Ascending aorta (tissue), 2 donors: ENCODE measurements around the gene TSNAXIP1. TPM values are rescaled to one million over a fixed set of nuclear protein-coding genes. Genes with fewer than 3 reads are reported as not detected.
A peak's percentile ranks its signal among the peaks of the same experiment; 100 is the strongest.

ENCODE experiments used
- DNase-seq, 2 donors: peaks; one replicate each; pipeline ENCODE4 v3.0.0-alpha.2; 2019; ENCODE audit warnings: low spot score in 2 of 2
- H3K27ac ChIP-seq, 2 donors: fragments of 200-600 bp; sonication (generic); one replicate each; pipeline ENCODE4 v1.5.1; 2016 to 2017; ENCODE audit warnings: mild to moderate bottlenecking in 1 of 2
- H3K27me3 ChIP-seq: fragments of 200-600 bp; sonication (generic); one replicate; pipeline ENCODE4 v1.5.1; 2017
- H3K36me3 ChIP-seq, 2 donors: fragments of 200-600 bp; sonication (generic); one replicate each; pipeline ENCODE4 v1.5.1; 2016
- H3K4me1 ChIP-seq, 2 donors: fragments of 200-600 bp; sonication (generic); one replicate each; pipeline ENCODE4 v1.5.1; 2016 to 2017; ENCODE audit warnings: mild to moderate bottlenecking in 1 of 2
- H3K4me3 ChIP-seq, 2 donors: fragments of 200-600 bp; sonication (generic); one replicate each; pipeline ENCODE4 v1.5.1; 2016 to 2017; ENCODE audit warnings: mild to moderate bottlenecking in 1 of 2
- H3K9me3 ChIP-seq, 2 donors: fragments of 200-600 bp; sonication (generic); one replicate each; pipeline ENCODE4 v1.5.1; 2016
- intact Hi-C: fragments of 100-400 bp; cut with DNase I; formaldehyde crosslinking; loops from one replicate; pipeline ENCODE4 v1.15.1; 2023
- total RNA-seq: library from RNA; depleted of rRNA; stranded (reverse); fragments of >200 nt; gene quantifications from one replicate; pipeline ENCODE4 v1.1.0, GENCODE V29; 2016
- TF ChIP-seq, protein P1 (sequence below), 3 experiments: fragments of 200-600 bp in 2 of 3; fragments of 450-650 bp in 1 of 3; sonication (generic) in 2 of 3; IDR thresholded peaks; one replicate each; pipeline ENCODE4 v1.5.1; 2016 to 2019; ENCODE audit warnings: antibody characterized with exemption in 3 of 3, mild to moderate bottlenecking in 1 of 3, moderate library complexity in 1 of 3

Gene TSNAXIP1
- total RNA-seq, 1 donor from 2014 or later: 5.4 TPM

DNA sequence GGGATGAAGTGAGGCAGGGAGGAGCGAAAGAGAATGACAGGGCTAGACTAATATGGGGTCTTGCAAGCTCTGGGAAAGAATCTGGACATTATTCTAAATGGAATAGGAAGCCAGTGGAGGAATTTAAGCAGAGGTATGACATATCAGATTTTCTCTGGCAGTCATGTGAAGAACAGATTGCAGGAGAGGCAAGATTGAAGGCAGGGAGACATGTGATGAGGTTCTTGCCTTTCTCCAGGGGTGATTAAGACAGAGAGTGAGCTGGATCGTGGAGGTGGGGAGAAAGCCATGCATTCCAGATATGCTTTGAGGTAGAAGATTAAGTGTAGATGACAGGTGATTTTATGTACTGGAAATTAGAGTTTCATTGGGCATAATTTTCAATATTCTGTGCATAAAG, 31.1 kb downstream of the TSNAXIP1 start:
- Histone ChIP-seq H3K9me3 (no peaks in the 10 kb centered on the region), H3K36me3 (no peaks in the 10 kb centered on the region), H3K4me1 (peaks cover 3 to 12% of the 10 kb centered on the region in 2 donors), H3K27me3 (no peaks in the 10 kb centered on the region), H3K27ac (no peak overlapping the region), H3K4me3 (no peak overlapping the region)
- TF ChIP-seq, protein P1, sequence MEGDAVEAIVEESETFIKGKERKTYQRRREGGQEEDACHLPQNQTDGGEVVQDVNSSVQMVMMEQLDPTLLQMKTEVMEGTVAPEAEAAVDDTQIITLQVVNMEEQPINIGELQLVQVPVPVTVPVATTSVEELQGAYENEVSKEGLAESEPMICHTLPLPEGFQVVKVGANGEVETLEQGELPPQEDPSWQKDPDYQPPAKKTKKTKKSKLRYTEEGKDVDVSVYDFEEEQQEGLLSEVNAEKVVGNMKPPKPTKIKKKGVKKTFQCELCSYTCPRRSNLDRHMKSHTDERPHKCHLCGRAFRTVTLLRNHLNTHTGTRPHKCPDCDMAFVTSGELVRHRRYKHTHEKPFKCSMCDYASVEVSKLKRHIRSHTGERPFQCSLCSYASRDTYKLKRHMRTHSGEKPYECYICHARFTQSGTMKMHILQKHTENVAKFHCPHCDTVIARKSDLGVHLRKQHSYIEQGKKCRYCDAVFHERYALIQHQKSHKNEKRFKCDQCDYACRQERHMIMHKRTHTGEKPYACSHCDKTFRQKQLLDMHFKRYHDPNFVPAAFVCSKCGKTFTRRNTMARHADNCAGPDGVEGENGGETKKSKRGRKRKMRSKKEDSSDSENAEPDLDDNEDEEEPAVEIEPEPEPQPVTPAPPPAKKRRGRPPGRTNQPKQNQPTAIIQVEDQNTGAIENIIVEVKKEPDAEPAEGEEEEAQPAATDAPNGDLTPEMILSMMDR (IDR thresholded peaks at IDR 0.05): no peak
- no peak for DNase-seq
- intact Hi-C loops: no loop called here

DNA sequence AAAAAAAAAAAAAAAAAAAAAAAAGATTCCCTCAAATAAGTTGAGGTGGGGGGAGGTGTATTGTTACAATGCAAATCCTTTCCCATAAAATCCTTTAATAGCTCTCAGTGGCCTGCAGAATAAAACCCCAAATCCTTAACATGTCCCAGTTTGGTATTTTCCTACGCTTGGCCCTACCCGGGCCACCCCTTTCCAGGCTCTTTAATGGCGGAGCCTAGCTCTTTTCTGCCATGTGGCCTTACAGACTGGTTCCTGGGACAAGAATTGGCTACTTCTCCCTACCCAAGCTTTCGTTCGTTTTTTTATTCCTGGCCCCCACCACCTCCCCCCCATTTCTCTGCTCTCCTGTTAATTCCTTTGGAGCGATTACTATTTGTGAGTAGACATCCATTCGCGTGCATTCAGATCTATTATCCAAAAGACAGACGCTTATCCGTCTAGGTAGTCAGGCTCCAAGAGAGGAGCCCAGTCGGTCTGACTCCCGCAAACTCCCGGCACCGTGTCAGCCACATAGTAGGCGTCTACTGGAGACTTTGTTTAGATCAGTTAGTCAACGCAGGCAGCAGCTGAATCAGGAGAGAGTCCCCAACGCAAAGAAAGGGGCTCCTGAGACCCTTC, 34.6 kb downstream of the TSNAXIP1 start:
- Histone ChIP-seq H3K36me3 (no peaks in the 10 kb centered on the region), H3K4me3 (peak overlapping the region; percentile 86 to 96), H3K9me3 (no peaks in the 10 kb centered on the region), H3K27ac (peak overlapping the region; percentile 98 to 100), H3K27me3 (no peaks in the 10 kb centered on the region), H3K4me1 (peaks cover 30 to 31% of the 10 kb centered on the region in 2 donors)
- TF ChIP-seq, protein P1 (IDR thresholded peaks at IDR 0.05): no peak
- no peak for DNase-seq
- intact Hi-C loops: loop anchor here (10.0 kb wide), 2 partner anchors 597 to 1493 kb away; partner anchors contain the start of genes COG8, FHOD1, NIP7 and PDF

DNA sequence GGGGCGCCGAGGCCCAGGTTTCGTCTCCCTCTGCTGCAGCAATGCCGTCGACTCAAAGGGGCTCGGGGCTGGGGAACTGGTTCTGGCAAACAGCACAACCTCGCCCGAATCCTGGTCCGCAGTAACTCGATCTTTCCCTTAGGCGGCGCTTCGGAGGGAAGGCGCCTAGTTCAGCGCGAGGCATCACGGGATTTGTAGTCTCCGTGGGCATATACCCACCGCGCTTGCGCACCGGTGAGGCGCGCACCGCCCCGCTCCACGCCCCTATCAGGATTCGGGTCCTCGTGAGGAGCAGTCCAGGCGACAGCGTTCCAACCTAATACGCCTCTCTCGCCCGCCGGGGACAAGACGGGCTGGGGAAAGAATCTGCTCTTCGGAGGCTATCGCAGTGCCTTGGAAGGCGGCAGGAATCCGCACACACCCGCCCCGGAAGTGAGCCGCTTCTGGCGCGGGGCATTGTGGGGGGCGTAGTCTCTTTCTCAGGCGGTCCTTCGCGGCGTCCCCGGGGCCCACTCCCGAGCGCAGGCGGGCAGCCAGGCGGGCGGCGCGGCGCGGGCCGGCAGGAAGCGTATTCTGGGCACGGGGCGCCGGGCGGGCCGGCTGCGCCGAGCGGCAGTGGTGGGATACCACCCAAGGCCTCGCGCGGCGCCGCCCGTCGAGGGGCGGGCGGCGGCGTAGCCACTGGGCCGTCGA, 35.3 kb downstream of the TSNAXIP1 start, which contains the start of gene THAP11:
Gene THAP11, plus strand, starts transcription at position 505 of the 693 bp plus-strand sequence. CDS start 235 bp downstream, outside the sequence.
- H3K27ac ChIP-seq: peak within 1 kb of the TSS; percentile 98 to 100
- peak; percentile 67 to 97 for DNase-seq
- H3K36me3 ChIP-seq: no peaks in the 10 kb centered on the region
- H3K9me3 ChIP-seq: no peaks in the 10 kb centered on the region
- peak within 1 kb of the TSS; percentile 86 to 96 for H3K4me3 ChIP-seq
- peaks cover 30 to 31% of the 10 kb centered on the region in 2 donors for H3K4me1 ChIP-seq
- TF ChIP-seq, protein P1 (IDR thresholded peaks at IDR 0.05): peak; percentile 88 to 94 (median 93)
- intact Hi-C loops: loop anchor here (1.0 to 10.0 kb wide), 4 partner anchors 21 to 1493 kb away; partner anchors contain the start of genes COG8, FHOD1, NIP7 and PDF
- no peaks in the 10 kb centered on the region for H3K27me3 ChIP-seq

DNA sequence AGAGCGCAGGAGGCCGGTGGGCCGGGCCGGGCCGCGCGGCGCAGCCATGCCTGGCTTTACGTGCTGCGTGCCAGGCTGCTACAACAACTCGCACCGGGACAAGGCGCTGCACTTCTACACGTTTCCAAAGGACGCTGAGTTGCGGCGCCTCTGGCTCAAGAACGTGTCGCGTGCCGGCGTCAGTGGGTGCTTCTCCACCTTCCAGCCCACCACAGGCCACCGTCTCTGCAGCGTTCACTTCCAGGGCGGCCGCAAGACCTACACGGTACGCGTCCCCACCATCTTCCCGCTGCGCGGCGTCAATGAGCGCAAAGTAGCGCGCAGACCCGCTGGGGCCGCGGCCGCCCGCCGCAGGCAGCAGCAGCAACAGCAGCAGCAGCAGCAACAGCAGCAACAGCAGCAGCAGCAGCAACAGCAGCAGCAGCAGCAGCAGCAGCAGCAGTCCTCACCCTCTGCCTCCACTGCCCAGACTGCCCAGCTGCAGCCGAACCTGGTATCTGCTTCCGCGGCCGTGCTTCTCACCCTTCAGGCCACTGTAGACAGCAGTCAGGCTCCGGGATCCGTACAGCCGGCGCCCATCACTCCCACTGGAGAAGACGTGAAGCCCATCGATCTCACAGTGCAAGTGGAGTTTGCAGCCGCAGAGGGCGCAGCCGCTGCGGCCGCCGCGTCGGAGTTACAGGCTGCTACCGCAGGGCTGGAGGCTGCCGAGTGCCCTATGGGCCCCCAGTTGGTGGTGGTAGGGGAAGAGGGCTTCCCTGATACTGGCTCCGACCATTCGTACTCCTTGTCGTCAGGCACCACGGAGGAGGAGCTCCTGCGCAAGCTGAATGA, 36.0 kb downstream of the TSNAXIP1 start:
- TF ChIP-seq, protein P1 (IDR thresholded peaks at IDR 0.05): peak in 2 of 3 experiments; percentile 4 to 40
- Histone ChIP-seq H3K27ac (peak overlapping the region; percentile 98 to 100), H3K27me3 (no peaks in the 10 kb centered on the region), H3K4me3 (peak overlapping the region; percentile 86 to 96), H3K4me1 (peaks cover 31 to 33% of the 10 kb centered on the region in 2 donors), H3K9me3 (no peaks in the 10 kb centered on the region), H3K36me3 (no peaks in the 10 kb centered on the region)
- intact Hi-C loops: loop anchor here (1.0 to 10.0 kb wide), 4 partner anchors 21 to 1492 kb away; partner anchors contain the start of genes COG8, FHOD1, NIP7 and PDF
- peak in 1 of 2 donors; percentile 81 for DNase-seq

DNA sequence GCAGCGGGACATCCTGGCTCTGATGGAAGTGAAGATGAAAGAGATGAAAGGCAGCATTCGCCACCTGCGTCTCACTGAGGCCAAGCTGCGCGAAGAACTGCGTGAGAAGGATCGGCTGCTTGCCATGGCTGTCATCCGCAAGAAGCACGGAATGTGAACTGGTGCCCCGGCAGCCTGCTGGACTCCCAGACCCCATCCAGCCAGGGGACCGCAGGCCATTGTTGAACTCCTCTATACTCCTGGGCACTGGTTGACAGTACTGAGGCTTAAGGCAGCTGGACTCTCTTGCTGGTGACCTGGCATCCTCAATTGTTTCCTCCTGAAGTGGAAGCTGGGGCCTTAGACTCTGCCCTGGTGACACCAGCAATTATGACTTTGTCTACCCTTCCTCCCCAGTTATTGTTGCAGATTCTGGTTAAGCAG, 36.7 kb downstream of the TSNAXIP1 start:
- peak overlapping the region; percentile 98 to 100 for H3K27ac ChIP-seq
- H3K4me3 ChIP-seq: peak overlapping the region; percentile 86 to 96
- H3K36me3 ChIP-seq: no peaks in the 10 kb centered on the region
- TF ChIP-seq, protein P1 (IDR thresholded peaks at IDR 0.05): no peak
- intact Hi-C loops: loop anchor here (2.0 to 10.0 kb wide), 3 partner anchors 91 to 1491 kb away; partner anchors contain the start of genes COG8, FHOD1, NIP7 and PDF
- H3K4me1 ChIP-seq: peaks cover 38 to 39% of the 10 kb centered on the region in 2 donors
- H3K27me3 ChIP-seq: no peaks in the 10 kb centered on the region
- no peak for DNase-seq
- H3K9me3 ChIP-seq: no peaks in the 10 kb centered on the region
